Bone marrow (tissue), 2 donors: ENCODE data around the gene OR6B1.
"Not testable (repeated sequence)": the region's sequence is repeated elsewhere in the genome, so short reads cannot be mapped to it uniquely, and the experiment has no call there.

ENCODE experiments used
- DNase-seq, 2 donors: peaks; one replicate each; lab custom pipeline; 2025; lab: John Stamatoyannopoulos, UW

Gene OR6B1

GRCh38 chr7:144006029-144006691 lies 6.0 kb downstream of the OR6B1 start:
- DNase-seq = no peak

GRCh38 chr7:144006692-144007042 lies 6.5 kb downstream of the OR6B1 start:
- no peak for DNase-seq

DNA sequence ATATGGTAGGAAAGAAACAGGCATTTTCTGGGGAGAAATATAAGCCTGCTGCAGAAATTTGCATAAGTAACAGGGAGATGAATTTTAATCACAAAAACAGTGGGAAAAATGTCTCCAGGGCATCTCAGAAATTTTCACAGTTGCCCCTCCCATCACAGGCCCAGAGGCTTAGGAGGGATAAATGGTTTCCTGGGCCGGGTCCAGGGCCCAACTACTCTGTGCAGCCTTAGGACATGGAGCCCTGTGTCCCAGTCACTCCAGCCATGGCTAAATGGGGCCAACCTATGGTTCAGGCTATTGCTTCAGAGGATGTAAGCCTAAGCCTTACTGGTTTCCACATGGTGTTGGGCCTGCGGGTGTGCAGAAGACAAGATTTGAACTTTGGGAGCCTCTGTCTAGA lies 9.2 kb downstream of the OR6B1 start:
- no peak for DNase-seq

GRCh38 chr7:144010061-144010460 lies 9.9 kb downstream of the OR6B1 start:
- not testable (repeated sequence) for DNase-seq

DNA sequence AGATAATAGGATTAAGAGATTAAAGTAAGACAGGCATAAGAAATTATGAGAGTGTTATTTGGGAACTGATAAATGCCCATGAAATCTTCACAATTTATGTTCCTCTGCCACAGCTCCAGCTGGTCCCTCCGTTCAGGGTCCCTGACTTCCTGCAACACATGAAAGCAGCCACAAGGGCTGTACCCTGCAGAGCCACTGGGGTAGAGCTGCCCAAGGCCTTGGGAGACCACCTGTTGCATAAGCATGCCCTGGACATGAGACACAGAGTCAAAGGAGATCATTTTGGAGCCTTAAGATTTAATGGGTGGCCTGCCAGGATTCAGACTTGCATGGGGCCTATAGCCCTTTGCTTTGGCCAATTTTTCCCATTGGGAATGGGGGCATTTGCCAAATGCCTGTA lies 10.7 kb downstream of the OR6B1 start:
- not testable (repeated sequence) for DNase-seq

DNA sequence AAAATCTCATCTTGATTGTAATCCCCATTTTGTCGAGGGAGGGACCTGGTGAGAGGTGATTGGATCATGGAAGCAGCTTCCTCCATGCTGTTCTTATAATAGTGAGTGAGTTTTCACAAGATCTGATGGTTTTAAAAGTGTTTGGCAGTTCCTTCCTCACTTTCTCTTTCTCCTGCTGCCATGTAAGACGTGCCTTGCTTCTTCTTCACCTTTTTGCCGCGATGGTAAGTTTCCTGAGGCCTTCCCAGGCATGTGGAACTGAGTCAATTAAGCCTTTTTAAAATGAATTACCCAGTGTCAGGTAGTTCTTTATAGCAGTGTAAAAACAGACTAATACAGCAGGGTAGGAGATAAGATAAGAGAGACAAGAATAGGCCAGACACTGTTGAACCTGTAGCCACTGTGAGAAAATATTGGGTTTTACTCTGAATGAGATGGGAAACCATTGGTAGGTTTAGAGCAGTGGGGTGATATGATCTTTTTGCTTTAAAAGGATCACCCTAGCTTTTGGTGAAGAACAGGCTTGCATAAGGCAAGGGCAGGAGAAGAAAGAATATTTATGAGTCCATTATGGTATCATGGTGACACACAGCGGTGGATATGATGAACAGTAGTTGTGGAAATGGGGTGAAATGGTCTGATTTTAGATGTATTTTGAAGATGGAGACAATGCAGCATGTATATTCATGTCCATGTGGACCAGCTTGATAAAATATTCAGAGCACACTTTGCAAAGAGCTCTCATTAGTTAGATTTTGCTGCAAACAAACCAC lies 11.5 kb downstream of the OR6B1 start:
- DNase-seq = no peak

DNA sequence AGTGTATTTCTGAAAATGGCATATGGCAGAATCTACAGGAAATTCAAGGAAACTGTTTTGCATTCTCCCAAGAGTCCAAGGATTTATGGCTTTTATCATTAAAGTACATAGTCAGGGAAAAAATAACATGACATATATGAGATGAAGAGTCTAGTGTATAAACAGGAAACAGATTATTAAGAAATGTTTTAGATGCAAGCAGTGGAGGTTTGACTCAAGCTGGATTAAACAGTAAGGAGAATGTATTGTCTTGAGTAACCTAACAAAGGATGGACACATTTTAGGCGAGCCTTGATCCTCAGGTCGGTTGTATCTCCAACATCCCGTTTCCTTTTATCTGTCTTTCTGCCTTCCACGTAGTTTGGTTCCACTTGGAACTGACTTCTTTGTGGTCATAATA lies 17.9 kb downstream of the OR6B1 start:
- DNase-seq = no peak

GRCh38 chr7:144019457-144019856 lies 19.3 kb downstream of the OR6B1 start:
- DNase-seq = no peak

DNA sequence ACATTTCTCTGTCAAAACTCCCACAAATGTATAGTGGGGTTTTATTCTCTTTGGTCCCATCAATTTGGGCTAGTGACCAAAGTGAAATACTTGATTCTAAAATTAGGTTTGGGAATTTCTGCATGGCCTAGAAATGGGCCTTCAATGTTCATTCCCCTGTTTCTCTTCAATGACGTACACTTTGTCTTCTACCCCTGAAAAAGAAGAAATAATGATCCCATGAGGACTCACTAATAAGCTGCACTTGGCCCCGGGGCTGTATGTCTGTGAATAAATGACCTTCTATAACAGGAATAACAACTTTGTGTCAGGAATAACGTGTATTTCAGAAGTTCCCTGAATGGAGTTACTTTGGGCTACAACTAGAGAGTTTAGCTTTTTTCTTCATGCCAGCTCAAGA lies 20.2 kb downstream of the OR6B1 start:
- no peak for DNase-seq

DNA sequence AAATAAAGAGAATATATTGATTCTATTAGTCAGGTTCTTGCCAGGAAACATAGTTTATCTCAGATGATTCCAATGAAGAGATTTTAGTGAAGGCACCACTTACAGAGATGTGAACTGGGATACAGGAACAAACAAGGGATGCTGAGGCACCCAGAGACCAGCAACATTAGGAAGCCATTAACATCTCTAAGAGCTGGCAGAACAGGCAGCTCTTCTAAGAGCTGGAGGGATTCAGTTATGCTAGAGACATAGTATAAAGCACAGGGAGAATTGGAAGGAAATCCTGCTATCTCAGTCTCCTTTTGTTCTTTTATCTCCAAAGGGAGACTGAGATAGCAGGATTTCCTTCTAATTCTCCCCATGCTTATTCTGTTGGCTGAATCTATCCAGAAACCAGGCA lies 22.0 kb downstream of the OR6B1 start:
- DNase-seq = no peak

DNA sequence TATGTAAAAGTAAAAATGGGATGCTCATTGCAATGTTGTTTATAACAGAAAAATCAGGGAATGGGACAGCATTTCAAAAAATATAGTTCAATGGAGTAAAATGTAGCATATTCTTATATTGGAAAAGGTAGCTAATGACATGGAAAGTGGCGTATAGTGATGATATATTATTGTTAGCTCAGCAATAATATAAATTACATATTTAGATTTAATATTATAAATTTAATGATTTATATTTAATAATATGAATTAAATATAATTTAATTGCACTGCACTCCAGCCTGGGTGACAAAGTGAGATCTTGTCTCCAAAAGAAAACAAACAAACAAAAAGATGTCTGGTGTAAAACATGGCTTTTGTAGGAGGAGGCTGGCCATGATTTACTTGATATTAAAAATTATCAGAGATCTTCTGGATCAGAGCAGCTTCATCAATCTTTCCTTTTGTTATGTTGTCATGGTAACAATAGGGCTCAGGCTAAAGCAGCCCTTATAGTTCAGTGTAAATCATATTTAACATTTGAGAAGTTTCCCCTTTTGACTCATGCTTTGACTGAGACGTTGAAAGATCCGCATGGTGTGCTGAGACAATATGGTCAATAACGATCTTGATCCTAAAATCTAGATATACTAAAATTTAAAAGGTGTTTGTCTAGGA lies 23.2 kb downstream of the OR6B1 start:
- DNase-seq = no peak

- no peak for DNase-seq
These were observed 24.1 kb downstream of the OR6B1 start for GRCh38 chr7:144024213-144024612.

GRCh38 chr7:144026203-144026883 lies 26.2 kb downstream of the OR6B1 start:
- no peak for DNase-seq

DNA sequence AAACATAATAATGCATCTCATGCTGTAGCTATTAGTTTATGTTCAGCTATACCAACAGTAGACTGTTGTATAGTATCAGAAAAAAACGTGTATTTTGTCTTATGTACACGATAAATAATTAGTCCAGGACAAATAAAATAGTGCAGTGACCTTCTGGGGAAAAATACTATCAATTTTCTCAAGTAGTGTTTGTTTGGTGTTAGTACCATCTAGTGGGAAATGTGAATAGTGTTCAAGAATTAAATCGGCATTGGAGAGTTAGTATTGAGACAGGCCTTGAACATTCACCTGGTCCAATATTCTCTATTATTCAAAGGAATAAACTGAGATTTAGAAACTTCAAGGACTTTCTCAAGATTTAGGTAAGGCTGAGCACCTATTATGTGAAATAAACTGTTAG lies 26.9 kb downstream of the OR6B1 start:
- no peak for DNase-seq

DNA sequence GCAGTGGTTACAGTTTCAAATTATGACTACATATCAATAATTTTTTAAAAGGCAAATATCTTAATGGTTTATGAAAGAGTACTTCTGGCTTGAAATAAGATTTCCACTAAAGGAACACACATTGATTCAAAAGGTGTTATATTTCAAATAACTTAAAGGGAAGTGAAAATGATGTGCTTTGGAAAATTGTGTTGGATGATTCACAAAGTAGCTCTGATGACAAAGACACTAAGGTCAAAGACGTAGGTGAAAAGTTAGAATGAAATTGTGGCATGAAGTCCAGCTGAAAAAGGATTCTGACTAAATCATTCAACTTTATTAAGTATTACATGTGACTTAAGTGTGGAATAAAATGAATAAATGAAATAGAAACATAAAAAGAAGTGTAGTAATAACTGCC lies 27.9 kb downstream of the OR6B1 start:
- no peak for DNase-seq

- DNase-seq = no peak
These were observed 28.4 kb downstream of the OR6B1 start for GRCh38 chr7:144028547-144028946.

- no peak for DNase-seq
These were observed 32.4 kb downstream of the OR6B1 start for GRCh38 chr7:144032516-144032915.

DNA sequence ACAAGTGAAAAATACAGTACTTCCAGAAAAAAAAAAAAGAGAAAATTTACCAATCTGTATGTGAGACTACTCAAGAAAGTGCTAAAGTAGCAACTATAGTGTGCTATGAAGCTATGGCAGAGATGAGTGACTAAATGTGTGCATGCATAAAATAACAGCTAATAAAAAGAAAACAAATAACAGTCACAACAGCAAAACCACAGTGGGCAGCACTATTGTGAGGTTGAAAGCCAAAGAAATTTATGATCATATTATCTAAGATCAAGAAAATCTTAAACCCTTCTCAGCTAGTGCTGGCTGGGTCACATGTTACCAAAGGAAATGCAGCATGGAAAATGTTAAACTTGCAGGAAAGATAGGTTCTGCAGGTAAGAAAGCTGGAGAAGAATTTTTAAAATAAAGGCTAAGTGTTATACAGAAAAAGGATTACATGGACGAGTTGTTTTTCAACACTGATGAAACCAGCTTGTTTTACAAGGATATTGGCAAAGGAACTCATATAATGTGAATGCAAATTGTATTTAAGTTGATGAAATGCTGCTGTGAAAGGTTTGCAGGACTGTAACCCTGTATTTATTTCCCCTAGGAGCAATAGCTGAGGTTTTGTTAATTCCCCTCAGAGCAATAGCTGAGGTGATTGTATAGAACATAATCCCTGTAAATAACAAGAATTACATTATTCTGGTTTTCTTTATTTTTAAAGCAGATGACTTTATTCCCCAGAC lies 33.0 kb downstream of the OR6B1 start:
- DNase-seq = no peak

GRCh38 chr7:144035385-144035784 lies 35.3 kb downstream of the OR6B1 start:
- DNase-seq = no peak

DNA sequence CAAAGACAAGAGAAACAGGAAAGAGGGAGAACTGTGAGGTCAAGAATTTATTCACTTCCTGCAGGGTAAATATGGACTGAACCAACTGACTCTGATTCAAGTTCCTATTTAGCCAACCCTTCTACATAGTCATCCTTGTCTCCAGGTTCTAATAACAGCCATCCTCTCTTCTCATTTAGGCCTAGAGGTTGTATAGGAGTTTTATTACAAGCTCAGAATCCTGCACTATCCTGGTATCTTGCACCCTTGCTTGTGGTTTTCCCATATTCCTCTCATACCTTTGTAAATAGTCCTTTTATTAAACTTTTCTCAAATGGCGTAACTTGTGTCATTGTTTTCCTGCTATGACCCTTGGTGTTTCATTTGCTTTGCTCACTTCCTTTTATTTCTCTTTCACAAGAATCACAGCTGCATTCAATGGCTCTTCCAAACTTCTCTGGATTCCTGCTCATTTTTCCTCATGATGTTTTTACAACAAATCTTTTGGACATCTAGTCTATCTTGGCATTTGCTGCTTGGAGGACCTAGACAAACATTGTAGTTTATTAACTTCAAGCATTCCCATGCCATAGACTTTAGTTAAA lies 36.3 kb downstream of the OR6B1 start:
- no peak for DNase-seq

GRCh38 chr7:144037414-144038035 lies 37.4 kb downstream of the OR6B1 start:
- no peak for DNase-seq
